Muscle of back (tissue), 11 donors: ENCODE results near the gene KEL. TPM values are rescaled to one million over a fixed set of nuclear protein-coding genes. Genes with fewer than 3 reads are reported as not detected.

Experiments used
- DNase-seq, 3 donors: peaks; one replicate each; pipeline versions ENCODE4 v3.0.0 to v3.0.0-alpha.2; 2013
- polyA plus RNA-seq, 10 donors: library from polyadenylated mRNA; unstranded; fragments of 120-200 nt; gene quantifications; one replicate each; pipeline ENCODE4 v1.2.1, GENCODE V29; 2013; ENCODE audit not compliant: insufficient read length in 10 of 10

KEL gene
- polyA plus RNA-seq, 10 donors: 0.58 to 3.0 (median 0.89) TPM

DNA sequence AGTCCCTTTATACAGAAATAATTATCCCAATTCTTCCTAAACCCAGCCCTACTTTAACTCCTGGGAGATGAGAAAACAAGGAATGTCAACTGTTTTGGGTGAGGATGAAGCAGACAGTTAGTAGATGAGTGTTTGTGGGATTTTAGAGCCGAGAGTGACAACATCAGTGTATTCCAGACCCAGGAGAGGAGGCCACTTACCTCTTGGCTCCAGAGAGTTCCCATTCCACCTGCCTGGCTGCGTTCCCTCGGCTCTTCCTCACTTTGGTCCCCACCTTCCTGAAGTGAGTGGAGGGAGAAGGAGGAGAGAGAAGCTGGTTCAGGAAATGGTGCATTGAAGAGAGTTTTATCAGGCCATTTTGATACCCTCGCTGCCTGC is 579 bp downstream of the KEL start:
- DNase-seq: no peak

DNA sequence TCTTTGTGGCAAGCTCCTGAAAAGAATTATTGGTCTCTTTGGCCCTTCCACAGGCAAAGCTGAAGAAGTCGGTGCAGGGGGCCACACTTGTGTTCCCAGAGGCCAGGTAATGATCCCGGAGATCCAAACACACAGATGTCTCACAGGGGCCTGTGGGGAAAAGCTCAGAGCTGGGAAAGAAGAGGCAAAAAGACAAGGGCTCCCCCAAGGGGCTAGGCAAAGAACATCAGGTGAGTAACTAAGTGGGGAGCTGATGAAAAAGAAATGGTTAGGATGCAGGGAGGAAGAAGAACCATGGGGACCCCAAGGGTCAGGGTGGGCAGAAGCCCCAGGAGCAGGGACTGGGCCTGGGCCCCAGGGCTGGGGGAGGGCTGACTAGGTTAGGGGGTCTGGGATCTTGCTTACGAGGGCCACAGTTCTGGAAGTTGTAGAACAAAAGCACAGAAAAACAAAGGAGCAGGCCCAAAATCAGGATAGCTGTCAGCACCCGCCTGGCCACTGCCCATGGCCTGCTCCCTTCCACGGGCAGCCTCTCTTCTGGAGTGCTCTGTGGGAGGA is 1.1 kb downstream of the KEL start:
- DNase-seq: no peak

DNA sequence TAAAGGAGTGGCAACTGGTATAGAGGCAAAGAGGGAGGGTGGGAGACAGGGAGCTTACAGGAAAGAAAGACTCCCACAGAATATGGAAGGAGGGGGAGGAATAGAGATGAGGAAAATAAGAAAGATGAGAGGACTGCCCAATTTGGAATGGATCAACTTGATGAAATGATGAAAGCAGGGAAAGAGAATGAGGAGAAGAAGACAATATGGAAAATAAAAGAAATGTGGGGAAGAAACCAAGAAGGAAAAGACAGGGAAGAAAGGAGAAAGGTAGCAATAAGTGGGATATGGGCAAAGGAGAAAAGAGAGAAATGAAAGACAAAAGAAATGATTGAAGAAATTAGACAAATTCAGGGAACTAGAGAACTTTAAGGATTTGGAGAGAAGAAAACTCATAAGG is 3.0 kb downstream of the KEL start:
- no peak for DNase-seq

DNA sequence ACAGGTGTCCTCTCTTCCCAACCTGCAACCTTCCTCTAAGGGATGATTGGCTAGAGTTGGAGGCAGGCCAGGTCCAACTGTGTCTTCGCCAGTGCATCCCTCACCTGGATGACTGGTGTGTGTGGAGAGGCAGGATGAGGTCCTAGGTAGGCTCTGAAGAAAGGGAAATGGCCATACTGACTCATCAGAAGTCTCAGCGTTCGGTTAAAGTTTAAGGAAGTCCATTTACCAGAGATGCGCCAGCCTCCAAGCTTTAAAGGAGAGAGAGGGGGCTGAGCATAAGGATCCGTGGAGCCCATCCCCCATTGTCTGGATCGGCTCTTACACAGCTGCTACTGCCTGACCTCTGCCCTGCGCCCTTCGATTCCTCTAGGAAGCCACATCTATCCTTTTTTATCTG is 4.4 kb downstream of the KEL start:
- DNase-seq: no peak

DNA sequence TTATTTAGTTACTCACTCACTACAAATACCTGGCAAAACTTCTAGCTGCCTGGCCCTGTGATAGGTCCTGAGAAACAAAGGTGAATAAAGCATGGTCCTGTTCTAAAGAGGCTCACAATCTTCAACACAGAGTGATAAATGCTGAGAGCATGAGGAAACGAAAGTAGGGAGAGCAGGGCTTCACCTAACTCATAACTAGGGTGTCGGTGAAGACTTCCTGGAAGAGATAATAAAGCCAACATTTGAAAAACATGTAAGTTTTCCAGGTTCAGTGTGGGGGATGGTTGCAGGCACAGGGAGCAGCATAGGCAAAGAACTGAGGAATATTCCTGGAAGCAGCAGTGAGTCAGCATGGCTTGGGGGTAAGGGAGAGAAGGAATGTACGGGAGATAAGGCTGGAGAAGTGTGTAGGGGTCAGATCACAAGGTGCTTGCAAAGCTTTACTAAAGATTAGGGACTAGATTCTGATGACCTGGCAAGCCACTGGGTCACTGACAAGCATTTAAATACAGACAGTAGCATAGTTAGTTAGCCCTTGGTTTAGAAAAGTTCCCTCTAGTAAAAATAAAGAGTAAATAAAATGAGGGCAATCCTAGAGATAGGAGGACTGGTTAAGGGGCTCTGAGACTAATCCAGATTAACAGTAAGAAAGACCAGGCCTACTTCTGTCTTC is 5.1 kb downstream of the KEL start:
- peak in 1 of 3 donors; percentile 2 for DNase-seq

DNA sequence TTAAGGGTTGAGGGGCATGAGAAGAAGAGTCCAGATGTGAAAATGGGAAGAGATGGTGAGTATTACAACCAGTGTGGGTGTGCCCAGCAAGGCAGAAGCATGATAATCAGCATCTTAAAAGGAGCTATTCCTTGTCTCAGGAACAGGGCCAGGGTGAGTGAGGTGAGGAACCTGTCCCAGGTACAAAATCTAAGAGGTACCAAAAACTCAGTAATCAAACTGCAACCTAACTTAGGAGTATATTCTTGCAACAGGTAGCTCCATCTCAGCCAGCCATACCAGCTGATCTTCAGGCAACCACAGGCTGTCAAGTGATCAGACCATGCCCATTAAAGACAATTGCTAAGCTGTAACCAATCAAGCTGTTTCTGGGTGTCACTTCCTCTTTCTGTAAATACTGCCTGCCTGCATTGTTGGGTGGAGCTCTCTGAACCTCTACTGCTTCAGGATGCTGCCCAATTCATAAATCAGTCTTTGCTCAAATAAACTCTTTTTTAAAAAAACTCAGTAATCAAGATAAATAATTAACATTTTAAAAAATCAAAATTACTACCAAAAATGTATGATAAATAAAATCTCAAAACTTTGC is 7.4 kb downstream of the KEL start:
- no peak for DNase-seq

DNA sequence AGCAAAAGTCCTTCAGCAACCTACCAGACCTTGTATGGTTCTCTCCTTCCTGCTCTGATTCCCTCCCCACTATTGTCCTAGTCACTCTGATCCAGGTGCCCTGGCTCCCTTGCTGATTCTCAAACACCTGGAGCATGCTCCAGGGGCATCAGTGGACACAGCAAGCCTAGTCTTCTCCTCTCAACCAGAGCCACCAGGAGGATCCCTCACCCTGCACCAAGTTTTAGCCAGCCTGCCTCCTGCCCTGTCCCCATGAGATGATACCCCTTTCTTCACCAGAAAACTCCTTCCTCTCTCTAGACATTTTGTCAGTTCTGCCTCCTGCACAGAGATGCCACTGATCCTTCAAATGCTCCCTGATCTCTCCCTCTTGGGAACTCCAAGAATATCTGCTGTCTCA is 11.9 kb downstream of the KEL start:
- DNase-seq: no peak

DNA sequence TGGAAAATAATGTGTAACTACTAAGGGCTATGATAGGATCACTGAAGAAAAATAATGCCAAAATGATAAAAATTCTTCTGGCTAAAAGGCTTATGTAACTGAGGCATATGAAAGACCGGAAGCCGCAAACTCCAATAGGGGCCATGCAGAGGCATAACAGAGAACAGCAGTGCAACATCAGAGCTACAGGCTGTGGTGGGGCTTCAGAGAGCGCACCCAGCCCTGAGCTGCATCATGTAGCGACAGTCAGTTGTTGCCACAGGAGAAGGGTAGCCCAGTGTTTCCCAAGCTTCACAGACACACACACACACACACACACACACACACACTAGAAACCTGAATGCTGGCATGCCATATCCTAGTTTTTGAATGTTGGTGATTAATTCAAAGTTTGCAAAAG is 13.6 kb downstream of the KEL start:
- no peak for DNase-seq

DNA sequence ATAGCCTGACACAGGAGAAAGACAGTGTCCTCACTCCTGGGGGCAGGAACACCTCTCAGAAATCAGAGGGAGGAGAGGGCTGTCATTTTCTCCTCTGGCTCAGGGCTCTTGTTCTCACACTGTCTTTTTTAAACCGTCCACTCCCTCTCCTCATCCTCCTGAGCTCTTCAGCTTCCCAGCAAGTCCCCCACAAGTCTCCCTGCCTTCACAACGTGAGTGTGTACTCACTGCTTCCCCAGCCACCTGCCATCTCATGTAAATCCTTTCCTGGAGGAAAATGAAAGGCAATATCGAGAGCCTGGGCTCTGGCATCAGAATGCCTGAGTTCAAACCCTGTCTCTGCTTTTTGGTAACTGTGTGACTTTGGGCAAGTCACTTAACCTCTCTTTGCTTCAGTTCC is 17.2 kb downstream of the KEL start:
- no peak for DNase-seq

DNA sequence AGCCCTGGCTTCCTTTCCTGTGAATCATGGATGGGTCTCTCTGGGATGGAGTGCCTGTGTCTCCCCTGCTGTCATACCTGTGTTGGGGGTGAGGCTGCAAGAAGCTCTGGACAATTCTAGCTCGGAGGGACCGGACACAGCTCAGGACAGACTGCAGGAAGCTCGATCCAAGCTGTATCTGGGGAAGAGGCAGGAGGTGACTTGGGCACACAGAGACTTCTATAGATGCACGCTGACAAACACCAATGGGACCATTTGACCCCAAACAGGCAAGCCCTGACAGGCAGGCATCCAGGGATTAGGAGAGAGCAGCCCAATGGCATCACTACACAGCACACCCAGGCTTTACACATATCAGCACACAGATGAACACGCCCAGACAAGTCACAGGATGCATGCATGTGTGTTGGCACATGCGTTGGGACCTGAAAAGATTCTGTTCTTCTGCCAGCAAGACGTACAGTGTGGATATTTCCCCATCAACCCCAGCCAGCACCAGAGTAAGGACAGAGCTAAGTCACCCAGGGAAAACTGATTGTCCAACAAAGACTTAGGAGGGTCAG is 18.4 kb downstream of the KEL start:
- DNase-seq: no peak

DNA sequence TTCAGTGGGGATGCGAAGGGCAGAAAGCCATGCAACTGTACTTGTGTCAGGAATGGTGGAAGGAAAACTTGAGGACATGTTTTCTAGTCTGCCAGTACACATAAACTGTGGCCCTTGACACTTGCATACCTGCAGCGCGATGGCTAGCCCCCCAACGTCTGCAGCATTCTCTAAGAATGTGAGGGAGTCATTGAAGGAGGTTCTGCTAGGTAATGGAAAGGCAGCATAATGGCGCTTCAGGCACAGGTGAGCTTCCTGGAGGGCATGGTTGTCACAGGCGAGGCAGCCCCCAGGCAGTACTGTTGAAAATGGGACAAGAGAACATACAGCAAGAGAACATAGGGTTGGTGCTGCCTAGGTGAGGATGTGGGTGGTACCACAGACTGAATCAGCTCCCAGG is 19.4 kb downstream of the KEL start:
- no peak for DNase-seq

DNA sequence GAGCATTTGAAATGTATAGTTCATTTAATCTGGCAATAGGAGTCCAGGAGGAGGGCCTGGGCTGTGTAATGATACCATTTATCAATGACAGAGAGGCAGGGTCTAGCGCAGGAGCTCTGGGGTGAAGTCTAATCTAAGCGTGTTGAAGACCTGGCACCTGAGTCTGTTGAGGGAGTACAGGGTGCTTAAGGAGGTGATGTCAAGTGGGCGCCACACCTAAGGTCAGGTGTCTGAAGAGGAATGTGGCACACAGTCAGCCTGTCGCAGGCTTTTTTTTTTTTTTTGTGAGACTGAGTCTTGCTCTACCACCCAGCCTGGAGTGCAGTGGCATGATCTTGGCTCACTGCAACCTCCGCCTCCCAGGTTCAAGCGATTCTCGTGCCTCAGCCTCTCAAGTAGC is 20.6 kb downstream of the KEL start:
- DNase-seq: no peak

DNA sequence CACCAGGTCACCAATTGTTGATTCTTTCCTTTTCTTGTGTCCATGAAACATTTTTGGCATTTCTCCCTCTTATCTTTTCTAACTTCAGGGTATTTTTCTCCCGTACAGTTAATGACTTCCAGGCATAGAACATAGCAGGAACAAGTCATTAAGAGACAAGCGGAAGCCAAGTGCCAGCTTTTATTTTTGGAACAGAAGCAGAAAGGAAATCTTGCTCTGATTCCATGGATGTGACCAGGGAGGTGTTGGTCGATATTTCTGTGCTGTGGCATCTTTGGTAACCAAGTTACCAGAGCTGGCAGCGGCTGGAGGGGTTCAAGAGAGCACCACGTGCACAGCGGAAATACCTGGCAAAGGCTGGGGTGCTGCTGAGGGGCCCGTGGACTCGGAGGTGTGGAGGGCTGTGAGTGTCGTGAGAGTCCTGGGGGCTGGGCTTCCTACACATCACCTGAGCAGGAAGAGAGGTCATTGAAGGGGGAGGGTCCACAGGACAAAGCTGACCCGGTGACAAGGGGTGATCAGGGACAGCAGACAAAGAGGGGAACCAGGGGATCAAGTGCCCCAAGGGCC is 21.1 kb downstream of the KEL start:
- no peak for DNase-seq

DNA sequence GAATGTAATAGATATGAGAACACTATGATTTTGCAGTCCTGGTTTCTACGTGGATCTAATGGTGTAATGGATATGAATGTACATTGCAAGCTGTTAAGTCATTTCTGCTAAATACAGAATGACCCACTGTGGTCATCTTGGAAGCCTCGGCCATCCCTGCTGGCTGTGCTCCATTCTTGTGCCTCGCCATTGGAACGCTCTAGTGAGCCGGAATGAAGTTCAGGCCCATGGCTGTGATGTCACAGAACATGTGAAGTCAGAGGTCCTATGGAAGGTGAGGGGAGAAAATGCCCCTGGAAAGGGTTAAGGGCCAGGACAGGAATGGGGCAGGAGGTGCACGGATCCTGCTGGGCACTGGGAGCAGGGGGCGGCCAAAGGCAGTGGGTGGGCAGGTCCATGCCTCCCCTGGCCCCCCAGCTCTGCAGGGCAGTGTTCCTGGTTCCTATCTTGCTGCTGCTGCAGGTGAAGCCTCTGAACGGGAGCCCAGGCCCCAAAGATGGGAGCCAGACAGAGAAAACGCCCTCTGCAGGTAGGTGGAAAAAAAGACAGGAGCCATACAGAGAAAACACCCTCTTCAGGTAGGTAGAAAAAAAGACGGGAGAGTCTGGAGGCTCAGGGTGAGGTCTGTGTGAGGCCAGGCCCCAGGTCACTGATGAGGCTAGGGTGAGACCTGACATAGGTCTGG is 22.8 kb downstream of the KEL start, which contains the start of gene LLCFC1:
TSS of gene LLCFC1 (plus strand) at position 259 of the 685 bp plus-strand sequence. CDS start at position 397, 138 bp downstream.
- no peak for DNase-seq

DNA sequence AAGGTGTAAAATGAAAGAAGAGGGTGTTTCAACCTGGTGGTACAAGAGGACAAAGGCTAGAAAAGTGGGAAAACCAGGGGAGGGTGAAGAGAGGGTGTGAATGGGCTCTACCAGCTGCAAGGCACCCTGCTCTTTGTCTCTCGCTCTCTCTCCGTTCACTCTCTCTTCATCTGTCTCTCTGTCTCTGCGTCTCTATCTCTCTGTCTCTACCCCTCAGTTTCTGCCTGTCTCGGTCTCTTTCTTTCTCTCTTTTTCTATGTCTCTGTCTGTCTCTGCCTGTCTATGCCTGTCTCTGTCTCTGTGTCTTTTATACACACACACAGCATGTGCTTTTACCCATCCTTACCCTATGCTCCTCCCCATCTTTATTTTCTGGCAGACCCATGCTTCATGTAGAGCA is 23.6 kb downstream of the KEL start:
- no peak for DNase-seq

DNA sequence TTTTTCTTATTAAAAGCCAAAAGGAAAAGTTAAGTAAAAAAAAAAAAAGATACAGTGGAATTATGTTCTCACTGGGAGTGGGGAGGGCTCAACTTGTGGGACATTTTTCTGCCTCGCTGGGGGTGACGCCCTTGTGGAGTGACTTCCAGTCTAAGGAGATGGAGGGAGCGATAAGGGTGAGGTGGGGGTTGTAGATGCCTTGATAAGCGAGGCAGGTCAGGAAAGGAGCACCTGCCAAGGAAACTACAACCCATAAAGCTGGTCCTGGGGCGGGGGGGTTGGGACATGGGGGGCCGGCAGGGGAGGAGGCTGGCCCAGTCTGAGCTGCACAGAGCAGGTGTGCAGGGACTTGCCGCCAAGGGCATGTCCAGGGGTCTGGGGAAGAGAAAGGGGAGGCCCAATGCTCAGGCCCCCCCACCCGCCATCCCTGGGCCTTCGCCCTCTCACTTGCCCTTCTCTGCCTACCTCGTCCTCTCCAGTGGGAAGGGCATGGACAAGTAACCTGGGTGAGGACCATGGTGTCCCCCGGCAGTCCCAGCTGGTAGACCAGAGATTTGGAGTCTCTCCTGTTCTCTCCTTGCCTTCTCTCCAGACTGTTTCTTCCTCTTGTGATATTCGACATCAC is 26.1 kb downstream of the KEL start:
- no peak for DNase-seq

DNA sequence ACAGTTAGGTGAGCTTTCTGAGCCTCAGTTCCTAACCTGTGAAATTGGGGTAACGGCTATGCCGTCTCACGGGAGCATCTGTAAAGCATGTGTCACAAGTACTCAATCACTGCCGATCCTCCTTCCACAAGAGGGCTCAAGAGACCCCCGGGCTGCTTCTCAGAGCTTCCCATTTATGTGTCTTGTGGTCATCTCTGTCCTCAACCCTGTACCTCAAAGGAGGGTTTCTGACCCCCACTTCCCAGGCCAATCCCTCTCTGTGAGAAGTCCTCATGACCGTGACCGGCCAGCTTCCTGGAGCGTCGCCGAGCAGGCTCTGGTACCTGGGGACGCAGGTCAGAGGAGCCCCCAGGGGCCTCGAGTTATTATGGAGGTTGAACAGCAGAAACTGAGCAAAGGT is 28.1 kb downstream of the KEL start:
- DNase-seq: no peak

DNA sequence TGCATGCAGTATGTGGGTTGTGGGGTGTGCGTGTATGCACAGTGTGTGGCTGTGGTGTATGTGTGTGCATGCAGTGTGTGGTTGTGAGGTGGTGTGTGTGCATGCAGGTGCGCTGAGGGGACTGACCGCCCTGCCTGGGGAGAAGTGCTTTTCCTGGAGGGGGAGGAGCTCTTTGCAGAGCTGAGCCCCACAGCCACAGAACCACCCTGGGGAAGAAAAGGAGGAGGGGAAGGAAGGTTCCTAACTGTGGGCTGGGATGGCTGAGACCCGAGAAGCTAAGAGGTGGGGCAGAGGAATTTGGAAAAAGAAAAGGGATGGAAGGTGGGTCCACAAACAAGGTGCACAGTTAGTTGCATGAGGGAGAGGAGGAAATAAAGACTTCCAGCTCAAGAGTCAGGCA is 28.5 kb downstream of the KEL start, which contains the start of gene TRPV5:
TSS of gene TRPV5 (minus strand) at position 123 of the 400 bp plus-strand sequence. CDS start 287 bp downstream, outside the sequence.
- DNase-seq: no peak

DNA sequence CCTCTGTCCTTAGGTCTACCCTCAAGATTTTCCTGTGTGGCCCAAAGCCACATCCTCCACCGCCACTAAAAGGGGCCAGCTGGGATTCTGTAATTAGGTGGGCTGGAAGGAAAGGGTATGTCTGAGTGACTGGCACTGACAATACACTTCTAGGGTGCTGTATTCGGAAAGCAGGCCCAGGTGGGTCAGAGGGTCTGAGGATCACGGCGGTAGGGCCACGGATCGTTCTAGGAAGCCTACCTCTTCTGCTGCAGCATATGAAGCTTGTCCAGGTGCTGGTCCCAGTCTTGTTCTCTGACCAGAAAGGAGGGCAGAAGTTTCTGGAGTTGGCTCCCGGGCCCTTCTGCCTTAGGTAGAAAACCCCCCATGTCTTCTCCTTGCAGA is 29.1 kb downstream of the KEL start:
- no peak for DNase-seq

DNA sequence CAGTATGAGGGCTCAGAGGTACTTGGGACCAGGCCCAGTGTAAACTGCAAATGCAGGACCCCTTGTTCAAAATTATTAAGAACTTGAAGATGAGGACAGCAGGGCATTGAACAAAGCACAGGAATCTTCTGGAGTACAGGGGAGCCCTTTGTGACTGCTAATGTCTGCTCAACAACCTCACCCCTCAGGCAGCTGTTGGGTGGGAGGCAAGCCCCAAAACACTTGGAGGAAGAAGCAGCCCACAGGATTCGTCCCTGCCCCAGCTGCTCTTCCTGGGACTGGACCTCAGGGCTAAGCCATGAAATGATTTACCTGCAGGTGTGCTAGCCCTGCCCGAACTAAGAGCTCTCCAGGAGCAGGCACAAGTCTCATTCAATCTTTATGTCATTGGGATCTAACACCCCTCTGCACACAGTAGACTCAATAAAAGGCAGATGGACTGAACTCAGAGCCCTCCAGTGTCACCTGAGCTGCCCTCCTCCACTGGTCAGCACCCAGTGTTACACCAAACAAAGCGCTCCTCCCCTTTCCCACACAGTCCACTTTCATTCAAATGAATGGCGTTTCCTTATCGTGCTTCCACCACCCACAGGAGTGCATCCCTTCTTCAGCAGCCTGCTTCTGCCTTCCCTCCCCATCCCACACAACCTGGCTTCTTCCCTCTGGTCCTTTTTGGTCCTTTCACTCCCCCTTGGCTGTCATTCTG is 29.6 kb downstream of the KEL start:
- DNase-seq: no peak

DNA sequence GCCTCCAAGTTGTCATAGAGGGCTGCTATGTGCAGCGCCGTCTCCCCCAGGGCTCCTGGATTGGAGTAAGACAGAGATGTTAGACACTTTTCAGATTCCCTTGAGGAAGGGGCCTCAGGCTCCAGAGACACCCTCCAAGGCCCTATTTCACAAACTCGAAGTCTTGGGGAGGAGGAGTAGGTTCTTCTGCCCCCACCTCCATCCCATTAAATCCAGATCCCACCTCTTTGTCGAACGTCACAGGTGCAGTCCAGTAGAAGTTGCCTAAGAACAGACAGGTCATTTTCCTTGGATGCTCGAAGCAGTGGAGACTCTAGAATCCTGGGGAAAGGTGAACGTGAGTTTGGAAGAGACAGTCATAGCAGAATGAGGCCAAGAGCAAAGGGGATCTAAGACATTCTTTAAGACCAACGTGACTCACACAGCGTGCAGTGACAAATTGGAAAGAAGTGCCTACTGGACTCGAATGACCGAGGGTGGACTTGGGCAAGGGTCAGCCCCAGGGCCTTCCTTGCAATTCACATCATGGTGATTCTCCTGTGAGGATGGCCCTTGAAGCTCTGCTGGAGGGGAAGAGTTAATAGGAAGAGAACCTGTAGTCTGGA is 31.9 kb downstream of the KEL start:
- DNase-seq: no peak
